DOHH2 (cell line): ENCODE results near the gene CR2.
"Not testable (repeated sequence)": the region's sequence is repeated elsewhere in the genome, so short reads cannot be mapped to it uniquely, and the experiment has no call there.

Experiments used
- CTCF ChIP-seq: fragments of 200-600 bp; sonication (generic); IDR thresholded peaks from one replicate; pipeline ENCODE4 v1.5.1; 2014; ENCODE audit warnings: antibody characterized with exemption, mild to moderate bottlenecking, low read depth, low read length; ENCODE audit not compliant: poor library complexity, severe bottlenecking
- EZH2phosphoT487 ChIP-seq: fragments of 200-600 bp; sonication (generic); IDR thresholded peaks from 2 replicates; pipeline ENCODE4 v1.6.1; 2017; ENCODE audit warnings: borderline replicate concordance, mild to moderate bottlenecking, antibody characterized with exemption, low read length, moderate library complexity, mixed read lengths

- TF ChIP-seq CTCF, EZH2phosphoT487: not testable (repeated sequence)
Observed at GRCh38 chr1:207525239-207525638, 71.1 kb downstream of the CR2 start.
